Measurements from ENCODE around the gene FAM163B.

GRCh38 chr9:133614678-133615077 is 5.5 kb upstream of the FAM163B start:
- TF ChIP-seq CTCF (IDR thresholded peaks at IDR 0.05; ENCODE audit: low read depth, low read length, missing input control), result no peak
- no peak for TF ChIP-seq GABPA (IDR thresholded peaks at IDR 0.05 in 1 of 2, conservative IDR thresholded peaks at IDR 0.05 in 1 of 2)
- no peak for TF ChIP-seq MAX (IDR thresholded peaks at IDR 0.05)
- TF ChIP-seq REST (IDR thresholded peaks at IDR 0.05), result no peak
- no peak for TF ChIP-seq JUND (IDR thresholded peaks at IDR 0.05)
- TF ChIP-seq RAD21 (IDR thresholded peaks at IDR 0.05), result no peak
- TF ChIP-seq FOXA1 (IDR thresholded peaks at IDR 0.05), result no peak

Data from liver (tissue), 3 donors.